Ovary (tissue), 3 donors: ENCODE measurements around the gene PPM1F.

ENCODE experiments used
- POLR2A ChIP-seq: fragments of 450-650 bp; IDR thresholded peaks from one replicate; pipeline ENCODE4 v1.6.1; 2017; ENCODE audit warnings: antibody characterized with exemption, mild to moderate bottlenecking, moderate library complexity
- TF ChIP-seq, protein P1 (sequence below), 3 donors: fragments of 450-650 bp in 2 of 3; fragments of 200-600 bp in 1 of 3; IDR thresholded peaks; one replicate each; pipeline versions ENCODE4 v1.5.1 to v1.8.0; 2016 to 2022; ENCODE audit warnings: antibody characterized with exemption in 3 of 3, mild to moderate bottlenecking in 1 of 3
- donor health status: DM: no; HTN: no; CAD: no.

DNA sequence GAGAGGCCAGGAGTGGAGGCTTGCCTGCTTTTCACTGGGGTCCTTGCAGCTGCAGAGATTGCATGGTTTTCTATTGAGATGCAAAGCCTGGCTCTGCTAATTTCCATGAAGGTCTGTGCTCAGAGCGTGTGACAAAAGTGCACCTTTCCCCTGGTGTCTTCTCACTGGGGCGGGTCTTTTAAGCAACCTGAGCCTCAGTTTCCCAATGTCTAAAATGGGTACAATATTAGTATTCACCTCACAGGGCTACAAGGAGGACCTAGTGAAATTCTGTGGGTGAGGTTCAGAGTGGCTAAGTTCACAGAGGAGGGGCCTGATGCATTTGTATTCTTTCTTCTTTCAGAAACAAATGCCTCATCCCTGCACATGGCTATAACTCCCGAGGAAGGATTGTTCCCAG, 20.3 kb downstream of the PPM1F start:
- TF ChIP-seq, protein P1, sequence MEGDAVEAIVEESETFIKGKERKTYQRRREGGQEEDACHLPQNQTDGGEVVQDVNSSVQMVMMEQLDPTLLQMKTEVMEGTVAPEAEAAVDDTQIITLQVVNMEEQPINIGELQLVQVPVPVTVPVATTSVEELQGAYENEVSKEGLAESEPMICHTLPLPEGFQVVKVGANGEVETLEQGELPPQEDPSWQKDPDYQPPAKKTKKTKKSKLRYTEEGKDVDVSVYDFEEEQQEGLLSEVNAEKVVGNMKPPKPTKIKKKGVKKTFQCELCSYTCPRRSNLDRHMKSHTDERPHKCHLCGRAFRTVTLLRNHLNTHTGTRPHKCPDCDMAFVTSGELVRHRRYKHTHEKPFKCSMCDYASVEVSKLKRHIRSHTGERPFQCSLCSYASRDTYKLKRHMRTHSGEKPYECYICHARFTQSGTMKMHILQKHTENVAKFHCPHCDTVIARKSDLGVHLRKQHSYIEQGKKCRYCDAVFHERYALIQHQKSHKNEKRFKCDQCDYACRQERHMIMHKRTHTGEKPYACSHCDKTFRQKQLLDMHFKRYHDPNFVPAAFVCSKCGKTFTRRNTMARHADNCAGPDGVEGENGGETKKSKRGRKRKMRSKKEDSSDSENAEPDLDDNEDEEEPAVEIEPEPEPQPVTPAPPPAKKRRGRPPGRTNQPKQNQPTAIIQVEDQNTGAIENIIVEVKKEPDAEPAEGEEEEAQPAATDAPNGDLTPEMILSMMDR (IDR thresholded peaks at IDR 0.05), result no peak
- TF ChIP-seq POLR2A, result no peak
